ENCODE data around the gene UNC5C.

The UNC5C gene

DNA sequence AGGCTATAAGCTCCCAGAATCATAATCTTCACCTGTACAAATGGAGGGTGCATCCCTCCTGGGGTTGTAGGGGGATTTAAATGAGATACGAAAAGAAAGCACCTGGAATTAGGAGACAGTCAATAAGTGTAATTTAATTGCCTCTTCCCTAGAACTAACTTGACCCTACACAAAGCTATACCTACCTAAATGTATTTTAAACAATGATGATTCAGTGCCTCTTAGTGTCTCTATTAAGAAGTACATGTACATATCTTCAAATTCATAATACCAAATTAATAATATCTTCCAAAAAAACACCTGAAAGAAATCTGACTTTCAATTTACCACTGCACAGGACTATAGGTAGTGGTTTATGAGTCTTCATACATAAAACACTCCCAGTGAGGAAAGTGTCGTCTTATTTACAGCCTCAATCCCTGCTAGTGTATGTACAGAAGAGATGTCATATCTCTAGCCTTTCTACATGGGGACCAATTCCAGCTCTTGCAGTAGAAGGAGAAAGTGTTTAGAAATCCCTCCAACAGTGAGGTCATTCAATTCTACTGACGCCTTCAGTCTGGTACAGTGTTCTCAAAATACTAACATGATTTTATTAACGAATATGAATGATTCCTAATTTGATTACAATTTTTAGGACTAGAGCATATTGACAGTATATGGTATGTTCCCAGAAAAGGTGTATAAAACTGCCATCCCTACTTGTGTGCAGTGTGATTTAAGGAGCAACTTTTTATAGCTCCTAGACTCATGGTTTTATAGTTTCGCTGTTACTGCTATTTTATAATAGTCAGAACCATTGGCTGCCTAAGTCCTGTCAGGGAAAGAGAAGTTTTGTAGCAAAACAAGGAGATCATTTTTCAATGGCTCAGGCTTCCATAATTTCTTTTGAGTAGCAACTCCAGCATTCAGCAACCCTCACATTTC, 282.7 kb downstream of the UNC5C start:
- DNase-seq (ENCODE audit: low spot score): no peak

DNA sequence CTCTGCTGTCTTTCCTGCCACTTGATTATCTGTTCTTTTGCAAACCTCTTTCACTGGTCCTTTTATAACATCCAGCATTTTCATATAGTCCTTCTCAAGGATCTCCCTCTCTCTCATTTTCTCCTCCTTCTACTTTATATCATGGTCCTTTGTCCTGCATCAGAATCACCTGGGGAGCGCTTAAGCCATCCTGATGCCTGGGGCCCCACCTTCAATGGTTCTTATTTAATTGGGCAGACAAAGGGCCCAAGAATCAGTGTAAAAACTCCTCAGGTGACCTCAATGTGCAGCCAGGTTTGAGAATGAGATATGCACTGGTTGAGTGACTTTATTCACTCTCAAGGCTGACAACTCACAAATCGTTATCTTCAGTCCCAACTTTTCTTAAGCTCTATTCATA, 283.9 kb downstream of the UNC5C start:
- no peak for DNase-seq (ENCODE audit: low spot score)

DNA sequence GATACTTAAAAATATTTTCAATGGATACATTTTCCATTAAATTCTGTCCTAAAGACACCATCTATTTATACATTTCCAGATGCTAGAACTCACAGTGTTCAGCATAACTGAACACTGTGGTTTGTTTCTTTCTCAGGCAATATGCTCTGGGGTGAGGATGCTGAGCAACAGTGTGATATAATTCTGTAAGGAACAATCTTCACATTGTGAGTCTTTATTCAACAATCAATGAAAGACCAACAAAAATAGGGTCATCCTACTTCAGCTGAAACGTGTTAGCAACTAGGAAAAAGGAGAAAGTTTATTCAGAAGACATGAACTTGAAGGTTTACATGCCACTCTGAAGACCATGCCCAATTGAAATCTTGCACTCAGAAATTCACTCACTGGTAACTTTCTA, 284.8 kb downstream of the UNC5C start:
- DNase-seq (ENCODE audit: low spot score): no peak

DNA sequence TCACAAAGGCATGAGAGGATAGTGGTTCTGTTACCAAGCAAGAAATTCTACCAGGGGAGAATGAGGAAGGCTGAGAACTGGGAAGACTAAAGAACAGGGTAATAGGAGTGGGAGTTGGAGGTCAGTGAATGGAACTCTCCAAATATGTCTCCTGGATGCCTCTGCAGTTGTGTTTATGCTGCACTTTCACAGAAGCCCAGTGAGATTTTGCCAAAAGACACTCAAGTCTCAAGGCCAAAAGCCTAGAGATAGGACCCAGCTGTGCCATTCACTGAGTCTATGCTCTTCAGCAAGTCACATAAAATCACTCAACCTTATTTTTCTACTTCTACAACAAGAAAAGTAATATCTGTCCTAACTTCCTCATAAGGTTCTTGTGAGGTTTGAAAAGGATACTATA, 285.4 kb downstream of the UNC5C start:
- no peak for DNase-seq (ENCODE audit: low spot score)

DNA sequence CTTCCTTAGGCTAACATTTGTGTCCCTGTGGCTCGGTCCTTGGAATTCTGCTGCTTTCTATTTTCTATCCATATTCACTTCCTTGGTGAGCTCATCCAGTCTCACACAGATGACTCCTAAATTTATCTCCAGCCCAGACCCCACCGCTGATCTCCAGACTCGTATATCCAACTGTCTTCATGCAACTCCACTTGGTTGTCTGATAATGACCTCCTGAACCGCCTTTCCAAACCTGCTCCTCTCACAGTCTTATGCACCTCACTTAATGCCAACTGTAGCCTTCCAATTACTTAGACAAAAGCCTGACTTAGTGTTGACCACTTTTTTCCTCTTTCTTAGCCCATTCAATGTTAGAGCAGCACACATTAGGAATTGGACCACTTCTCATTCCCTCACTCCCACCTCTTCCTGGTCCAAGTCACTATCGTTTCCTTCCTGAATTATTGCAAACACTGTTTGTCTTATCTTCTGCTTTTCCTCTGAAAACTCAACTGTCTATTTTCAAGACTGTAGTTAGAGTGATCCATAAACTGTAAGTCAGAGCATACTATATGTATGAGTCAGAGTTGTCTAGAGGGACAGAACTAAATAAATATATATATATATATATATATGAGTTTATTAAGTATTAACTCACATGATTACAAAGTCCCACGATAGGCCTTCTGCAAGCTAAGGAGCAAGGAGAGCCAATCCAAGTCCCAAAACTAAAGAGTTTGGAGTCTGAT, 292.5 kb downstream of the UNC5C start:
- no peak for DNase-seq (ENCODE audit: low spot score)

DNA sequence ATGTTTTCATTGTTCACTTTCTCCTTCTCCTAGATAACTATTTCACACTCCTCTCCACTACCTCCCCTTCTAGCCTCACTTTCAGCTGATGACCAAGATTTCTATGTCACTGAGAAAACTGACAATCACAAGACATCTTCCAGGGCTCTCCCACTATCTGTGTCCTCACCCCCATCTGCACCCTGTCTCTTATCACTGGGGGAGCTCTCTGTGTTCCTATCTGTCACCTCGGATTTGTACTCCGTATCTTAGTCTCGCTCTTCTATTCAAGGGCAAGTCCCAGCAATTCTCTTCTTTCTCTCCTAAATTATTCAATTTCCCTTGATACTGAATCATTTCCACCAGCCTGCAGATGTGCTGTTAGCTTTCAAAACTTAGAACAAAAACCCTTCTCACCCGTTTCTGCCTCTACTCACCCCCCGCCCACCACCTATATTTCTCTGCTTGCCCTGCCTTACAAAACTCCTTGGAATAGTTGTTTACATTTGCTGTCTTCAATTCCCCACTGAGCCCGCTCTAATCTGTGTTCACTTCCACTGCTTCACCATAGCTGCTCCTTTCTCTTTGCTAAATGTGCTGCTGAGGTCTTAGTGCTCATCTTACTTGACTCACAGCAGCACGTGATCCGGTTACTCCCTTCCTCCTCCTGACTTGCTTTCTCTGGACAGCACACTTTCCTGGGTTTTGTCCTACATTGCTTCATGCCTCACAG, 293.2 kb downstream of the UNC5C start:
- DNase-seq (ENCODE audit: low spot score): peak; percentile 79

DNA sequence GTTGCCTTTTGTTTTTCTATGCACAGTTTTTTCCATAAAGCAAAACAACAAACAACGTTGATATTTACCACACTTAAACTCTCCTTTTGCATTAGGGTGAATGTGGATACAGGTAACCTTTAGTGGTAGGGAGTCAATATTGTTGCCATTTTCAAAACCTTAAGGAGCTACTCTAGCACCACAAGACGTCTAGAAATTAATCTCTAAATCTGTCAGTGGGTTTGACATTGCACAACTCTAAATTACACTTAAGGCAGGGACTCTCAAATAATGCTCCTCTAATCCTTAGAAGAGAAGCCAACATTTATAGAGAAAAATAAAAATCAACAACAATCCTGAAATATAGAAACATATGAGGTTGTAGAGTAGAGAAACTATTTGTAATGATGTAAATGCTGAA, 297.2 kb downstream of the UNC5C start:
- no peak for DNase-seq (ENCODE audit: low spot score)

DNA sequence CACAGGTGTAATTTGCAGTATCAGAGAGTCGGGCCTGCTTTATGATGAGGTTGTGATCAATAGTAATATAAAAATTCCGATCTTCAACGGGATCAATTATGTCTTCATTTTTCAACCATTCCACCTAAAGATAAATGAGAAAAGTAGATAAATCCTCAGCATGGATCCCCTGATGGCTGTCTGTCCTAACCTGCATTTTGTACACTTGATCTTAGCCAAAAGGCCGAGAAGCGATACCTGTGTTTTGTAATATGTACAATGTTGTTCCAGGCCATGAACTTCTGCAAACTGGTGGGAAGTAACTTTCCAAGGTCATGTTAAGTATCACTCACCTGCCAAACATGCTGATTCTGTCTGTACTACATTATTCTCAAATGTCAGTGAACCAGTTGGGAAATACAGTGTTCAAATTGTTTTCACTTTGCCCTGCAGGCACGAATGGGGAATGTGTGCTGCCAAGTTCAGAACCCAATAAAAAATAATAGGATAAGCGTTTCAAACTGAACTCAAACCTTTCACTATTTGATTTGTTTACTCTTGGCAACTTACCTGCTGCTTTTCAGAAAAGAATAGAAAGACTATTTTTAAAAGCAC, 298.1 kb downstream of the UNC5C start:
- no peak for DNase-seq (ENCODE audit: low spot score)

DNA sequence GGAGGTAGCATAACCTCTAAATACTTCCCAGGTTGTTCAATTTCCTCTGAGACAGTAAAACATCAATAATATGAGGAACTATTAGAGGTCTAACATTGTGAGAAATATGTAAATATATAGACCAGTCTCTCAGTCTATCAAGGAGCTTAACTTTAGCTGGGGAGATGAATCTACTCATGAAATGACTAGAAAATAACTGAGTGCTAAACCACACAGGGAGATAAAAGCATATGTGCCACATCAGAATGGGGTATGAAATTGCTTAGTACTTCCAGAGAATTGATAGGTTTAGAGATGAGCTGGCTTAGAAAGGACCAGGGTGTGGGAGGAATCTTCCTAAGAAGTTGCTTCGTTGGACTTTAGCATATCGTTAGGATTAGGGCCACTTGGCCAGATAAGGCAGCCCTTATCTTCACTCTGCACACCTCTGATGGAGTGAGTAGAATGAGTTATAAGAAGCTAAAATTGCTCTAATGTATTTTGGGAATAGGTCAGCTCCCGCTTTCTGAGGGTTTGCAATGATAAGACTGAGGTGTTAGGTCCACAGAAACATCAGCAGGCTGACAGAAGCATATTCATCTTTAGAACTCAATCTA, 299.2 kb downstream of the UNC5C start:
- DNase-seq (ENCODE audit: low spot score): no peak

DNA sequence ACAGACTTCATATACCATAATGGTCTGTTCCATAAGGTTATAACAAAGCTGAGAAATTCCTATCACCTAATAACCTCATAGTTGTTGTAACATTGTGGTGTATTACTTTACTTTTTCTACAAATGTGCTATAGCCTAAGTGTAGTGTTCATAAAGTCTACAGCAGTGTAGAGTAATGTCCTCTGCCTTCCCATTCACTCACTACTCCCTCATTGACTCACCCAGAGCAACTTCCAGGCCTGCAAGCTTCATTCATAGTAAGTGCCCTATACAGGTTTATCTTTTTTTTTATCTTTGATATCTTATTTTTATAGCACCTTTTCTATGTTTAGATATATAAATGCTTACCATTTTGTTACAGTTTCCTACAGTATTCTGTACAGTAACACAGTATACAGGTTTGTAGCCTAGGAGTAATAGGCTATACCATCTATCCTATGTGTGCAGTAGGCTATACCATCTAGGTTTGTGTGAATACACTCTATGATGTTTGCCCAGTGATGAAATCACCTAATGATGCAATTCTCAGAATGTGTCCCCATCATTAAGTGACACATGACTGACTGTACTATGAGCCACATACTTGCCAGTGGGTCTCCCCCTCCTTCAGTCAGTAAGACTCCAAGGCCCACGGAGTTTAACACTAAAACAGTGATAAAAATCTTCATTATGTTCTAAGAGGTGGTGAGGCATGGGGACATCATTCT, 299.9 kb downstream of the UNC5C start:
- no peak for DNase-seq (ENCODE audit: low spot score)

DNA sequence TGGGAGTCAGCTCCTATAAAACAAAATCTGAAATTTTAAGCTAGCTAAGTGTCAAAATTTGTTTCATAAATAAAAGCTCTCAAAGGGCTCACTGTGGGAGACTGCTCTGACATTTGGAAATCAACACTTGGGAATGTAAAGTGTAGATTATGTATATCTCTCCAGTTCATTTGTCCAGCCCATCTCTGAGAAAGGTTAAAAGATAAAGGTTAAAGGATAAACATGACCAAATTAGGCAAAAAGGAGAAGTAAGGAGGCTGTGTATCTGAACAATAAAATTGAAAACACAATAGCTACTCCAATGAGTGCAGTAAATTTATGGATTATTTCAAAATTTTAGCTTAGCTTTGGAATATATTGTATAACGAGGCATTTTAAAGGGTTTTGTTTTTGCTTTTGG, 304.9 kb downstream of the UNC5C start:
- no peak for DNase-seq (ENCODE audit: low spot score)

DNA sequence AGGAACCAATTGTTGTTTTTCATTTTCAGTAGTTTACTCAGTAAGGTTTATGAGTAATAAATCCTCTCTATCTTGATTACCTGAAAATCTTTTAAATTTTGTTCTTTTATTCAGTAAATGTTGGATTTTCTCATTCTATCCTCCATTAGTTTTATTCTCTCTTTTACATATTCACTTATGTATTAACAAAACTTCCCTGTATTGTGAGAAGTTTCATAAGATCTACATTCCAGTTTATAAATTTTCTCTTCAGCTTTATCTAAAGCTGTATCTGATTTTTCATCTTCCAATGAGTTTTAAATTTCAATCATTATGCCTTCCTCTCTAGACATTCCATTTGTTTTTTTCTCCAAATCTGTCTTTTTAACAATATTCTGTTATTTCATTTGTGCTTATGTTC, 310.2 kb downstream of the UNC5C start:
- no peak for DNase-seq (ENCODE audit: low spot score)

DNA sequence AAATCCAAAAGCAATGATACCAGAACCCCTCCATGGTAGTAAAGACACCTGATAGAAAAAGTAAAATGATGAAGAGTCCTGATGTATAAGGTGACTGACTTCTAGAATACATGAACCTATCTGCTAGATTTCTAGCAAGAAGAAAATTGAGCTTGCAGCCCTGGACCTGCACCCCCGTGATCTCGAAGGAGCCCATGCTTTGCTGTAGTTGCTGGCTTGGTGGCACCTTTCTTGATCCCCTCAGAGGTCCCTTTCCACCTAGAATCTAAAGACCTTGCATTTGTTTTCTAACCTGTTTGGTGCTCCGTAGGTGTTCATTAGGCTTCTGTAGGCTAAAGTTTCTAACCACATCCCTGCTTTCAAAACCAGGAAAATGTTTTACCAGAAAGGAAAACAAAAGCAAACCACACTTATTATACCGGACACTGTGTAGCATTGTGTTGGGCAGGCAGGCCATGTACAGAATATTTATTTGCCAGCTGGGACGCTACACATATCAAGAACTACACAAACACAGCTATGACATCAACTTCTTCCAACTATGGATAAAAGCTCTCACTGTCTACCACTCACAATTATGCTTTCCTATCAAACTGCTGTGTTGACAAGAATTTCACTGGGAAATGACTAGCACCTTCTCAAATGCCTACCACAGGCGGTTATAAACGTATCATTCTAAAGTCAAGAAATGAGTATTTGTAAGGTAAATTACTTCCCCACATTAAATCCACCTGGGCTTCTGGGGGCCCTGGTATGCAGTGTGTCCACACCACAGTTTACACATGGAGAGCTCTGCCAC, 316.2 kb downstream of the UNC5C start:
- no peak for DNase-seq (ENCODE audit: low spot score)

DNA sequence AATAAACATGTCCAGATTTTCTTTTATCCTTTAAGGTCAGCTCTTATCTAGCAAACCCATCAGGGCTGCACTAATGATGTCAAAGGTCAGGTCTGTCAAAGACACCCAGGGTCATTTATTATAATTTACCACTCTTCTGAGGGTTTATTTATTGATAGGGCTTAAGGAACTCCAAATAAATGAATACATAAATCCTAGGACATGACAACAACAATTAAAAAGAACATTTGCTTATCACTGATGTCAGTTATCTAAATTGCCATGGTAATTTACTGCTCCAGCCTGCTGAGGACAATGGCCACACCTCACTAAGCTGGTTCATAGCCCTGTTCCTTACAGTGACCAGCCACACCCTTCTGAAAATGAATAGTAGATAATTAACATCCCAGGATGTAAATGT, 317.1 kb downstream of the UNC5C start:
- no peak for DNase-seq (ENCODE audit: low spot score)

DNA sequence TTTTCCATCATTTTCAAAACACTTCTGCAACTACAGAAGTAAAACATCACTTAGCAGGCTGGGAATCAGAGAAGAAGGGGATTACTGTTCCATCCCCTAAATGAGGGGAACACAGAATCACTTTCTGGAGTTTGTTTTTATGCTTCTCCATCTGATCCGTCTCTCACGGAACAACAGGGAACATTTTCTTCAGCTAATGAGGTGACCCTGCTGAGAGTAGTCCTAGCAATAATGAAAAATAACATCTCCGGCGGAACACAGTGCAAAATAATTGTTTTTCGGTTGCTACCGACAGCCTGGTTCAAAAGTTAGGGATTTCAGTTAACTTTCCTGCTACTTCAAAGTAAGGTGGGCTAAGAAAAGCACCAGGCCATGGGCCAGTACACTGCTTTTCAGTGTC, 322.9 kb downstream of the UNC5C start:
- no peak for DNase-seq (ENCODE audit: low spot score)

DNA sequence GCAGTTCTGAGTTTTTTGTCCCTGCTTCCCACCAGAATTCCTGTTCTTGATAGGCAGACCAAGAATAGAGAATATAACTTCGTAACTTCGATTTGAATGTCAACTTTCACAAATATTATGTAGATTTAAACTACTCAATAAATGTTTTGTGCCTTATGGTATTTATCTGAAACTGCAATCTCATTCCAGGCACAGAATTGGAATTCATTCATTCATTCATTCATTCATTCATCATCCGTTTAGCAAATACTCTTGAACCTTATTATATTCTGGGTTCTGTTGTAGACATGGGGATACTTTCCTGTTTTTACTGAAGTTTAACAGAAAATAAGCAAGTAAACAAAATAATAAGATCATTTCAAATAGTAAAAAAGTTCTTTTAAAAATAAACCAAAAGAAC, 324.4 kb downstream of the UNC5C start:
- no peak for DNase-seq (ENCODE audit: low spot score)

DNA sequence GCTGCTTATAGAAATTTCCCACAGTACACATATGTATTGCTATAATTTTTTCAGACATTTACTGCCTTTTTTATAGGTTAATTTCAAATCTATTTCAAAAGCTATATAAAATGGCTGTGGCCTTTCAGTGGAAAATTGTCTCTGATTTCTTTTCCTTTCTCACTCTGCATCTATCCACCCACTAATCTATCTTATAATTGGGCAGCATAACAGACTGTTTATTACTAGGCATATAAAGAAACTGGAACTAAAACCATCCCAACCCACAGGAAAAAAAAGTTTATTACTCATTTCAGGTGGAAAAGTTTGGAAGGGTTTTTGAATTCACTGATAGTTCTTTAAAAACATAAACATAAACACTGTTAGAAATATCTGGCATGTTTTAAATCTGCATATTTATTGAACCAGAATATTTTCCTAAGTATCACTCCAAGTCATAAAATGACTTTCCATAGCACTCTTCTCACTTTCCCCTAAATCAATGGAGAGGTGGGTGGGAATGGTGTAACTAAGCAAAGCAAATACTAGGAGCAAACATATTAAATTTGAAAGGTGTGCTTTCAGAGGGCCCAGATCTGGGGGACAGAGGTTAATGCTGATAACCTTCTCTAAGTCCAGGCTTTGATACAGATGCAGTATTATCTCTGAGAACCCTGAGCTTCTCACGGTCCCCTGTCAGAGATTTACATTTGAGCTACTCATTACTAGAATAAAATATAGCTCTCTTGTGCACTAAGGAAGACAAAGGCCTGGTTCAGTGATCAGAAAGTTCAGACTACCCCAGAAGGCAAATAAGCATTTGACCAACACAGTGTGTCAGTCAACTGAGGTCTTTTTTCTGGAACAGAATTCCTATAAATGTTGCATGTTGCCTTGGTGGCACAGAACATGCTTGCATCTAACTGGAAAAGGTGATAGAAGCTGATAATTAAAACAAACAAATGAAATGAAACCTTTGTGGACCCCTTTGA, 328.3 kb downstream of the UNC5C start:
- DNase-seq (ENCODE audit: low spot score): no peak

DNA sequence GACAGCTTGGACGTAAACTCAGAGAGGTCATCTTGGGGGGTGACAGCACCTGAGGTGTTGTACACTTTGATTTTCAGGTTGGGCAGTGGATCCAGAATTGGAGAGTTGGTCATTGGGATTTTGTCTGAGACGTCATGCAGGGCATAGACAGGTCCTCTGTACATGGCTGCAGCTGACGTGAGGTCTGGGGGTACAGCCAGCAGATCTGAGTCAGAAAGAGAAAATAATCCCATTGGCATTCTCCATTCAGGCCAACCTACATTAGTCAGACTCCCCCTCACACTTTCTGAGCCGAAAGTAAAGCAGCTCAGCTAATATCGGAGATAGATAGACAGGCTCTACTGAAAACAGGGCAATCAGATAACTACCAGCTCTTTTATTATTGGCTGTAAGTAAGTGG, 329.7 kb downstream of the UNC5C start:
- DNase-seq (ENCODE audit: low spot score): peak; percentile 60

DNA sequence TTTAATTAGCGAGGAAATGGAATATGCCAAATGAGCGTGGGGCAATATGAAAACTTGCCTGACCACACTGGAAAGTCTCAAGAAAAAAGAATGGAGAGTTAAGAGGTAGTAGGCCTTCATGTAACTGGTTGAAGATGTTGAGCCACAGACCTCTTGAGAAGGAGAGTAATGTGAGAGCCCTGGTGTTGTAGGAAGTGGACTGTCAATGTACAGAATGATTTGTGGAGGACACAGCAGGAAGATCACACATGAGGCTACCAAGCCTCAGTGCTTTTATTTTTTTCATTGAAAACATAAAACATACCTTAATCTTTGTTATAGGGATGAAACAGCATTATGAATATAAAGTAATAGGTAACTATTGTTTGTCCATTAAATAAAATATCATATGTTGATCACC, 331.6 kb downstream of the UNC5C start:
- no peak for DNase-seq (ENCODE audit: low spot score)
